ENCODE results near the gene RALGDS. TPM values are rescaled to one million over a fixed set of nuclear protein-coding genes. Genes with fewer than 3 reads are reported as not detected.

The RALGDS gene
- total and polyA plus RNA-seq, 2 of the 4 experiments (the other 2 are of a cell fraction), result 13.1 to 36.9 TPM

GRCh38 chr9:133168432-133168831 lies 47.4 kb upstream of the RALGDS start:
- WGBS, 2 experiments (ENCODE audit: extremely low coverage in 2 of 2, insufficient read length in 1 of 2), result no CpG with 5 or more reads among the region's 6 CpGs
- no peak overlapping the region for H2AK5ac ChIP-seq (ENCODE audit: low read depth, low read length)
- H4K5ac ChIP-seq (ENCODE audit: low read depth, low read length), result no peak overlapping the region
- no TSS peak for BruUV-seq (replicated peaks)
- in situ Hi-C loops (cut with MboI; ENCODE audit: low sequenced_read_pairs), result no loop called here
- no peaks in the 10 kb centered on the region; the same call in 1 of the 2 replicates for H4K20me1 ChIP-seq (ENCODE audit: insufficient read depth, low read length)
- no peak for TF ChIP-seq RCOR1 (IDR thresholded peaks at IDR 0.05; ENCODE audit: insufficient replicate concordance, low read length)
- TF ChIP-seq USF2 (IDR thresholded peaks at IDR 0.05; ENCODE audit: low read depth, low read length), result no peak
- TF ChIP-seq FOS (IDR thresholded peaks at IDR 0.05; ENCODE audit: low read depth, low read length), result no peak
- TF ChIP-seq RFX5 (IDR thresholded peaks at IDR 0.05; ENCODE audit: low read depth, low read length), result no peak
- no peak for TF ChIP-seq BHLHE40 (IDR thresholded peaks at IDR 0.05; ENCODE audit: low read depth, low read length)
- no peak for TF ChIP-seq MAZ (IDR thresholded peaks at IDR 0.05; ENCODE audit: borderline replicate concordance, low read depth, low read length)
- no peak for TF ChIP-seq CTCF (conservative IDR thresholded peaks at IDR 0.05; ENCODE audit: low read depth, low read length)
- no peak for TF ChIP-seq MXI1 (IDR thresholded peaks at IDR 0.05; ENCODE audit: borderline replicate concordance, low read depth, low read length)
- TF ChIP-seq CEBPB (IDR thresholded peaks at IDR 0.05; ENCODE audit: low read depth, low read length), result no peak
- TF ChIP-seq POLR2A (IDR thresholded peaks at IDR 0.05; ENCODE audit: low read depth, low read length), result no peak
- no peak for TF ChIP-seq CHD1 (IDR thresholded peaks at IDR 0.05; ENCODE audit: low read depth, low read length)
- TF ChIP-seq RAD21 (IDR thresholded peaks at IDR 0.05; ENCODE audit: low read length), result no peak
- no peak for TF ChIP-seq ELK1 (IDR thresholded peaks at IDR 0.05; ENCODE audit: borderline replicate concordance, low read depth, low read length)
- TF ChIP-seq NFE2L2 (IDR thresholded peaks at IDR 0.05; ENCODE audit: low read depth, low read length), result no peak
- TF ChIP-seq SMC3 (IDR thresholded peaks at IDR 0.05; ENCODE audit: low read depth, low read length), result no peak
- no peak overlapping the region for H2AK9ac ChIP-seq (replicated peaks; ENCODE audit: low read depth, low read length, poor library complexity)
- H3K18ac ChIP-seq (ENCODE audit: low read depth, low read length), result no peak overlapping the region
- intact Hi-C loops (cut with micrococcal nuclease), result no loop called here
- H3K27ac ChIP-seq (ENCODE audit: insufficient read depth, low read length), result no peak overlapping the region
- no peaks in the 10 kb centered on the region for H3K79me1 ChIP-seq (ENCODE audit: low read depth in 1 of 2, low read length in 2 of 2)
- H3K4me1 ChIP-seq (ENCODE audit: control insufficient read depth, insufficient read depth, low read length), result peaks cover 7% of the 10 kb centered on the region; the same call in 1 of the 2 replicates
- DNase-seq (no peak), ATAC-seq (ENCODE audit: low read depth) (no peak)
- H2BK20ac ChIP-seq (ENCODE audit: low read depth, low read length), result no peak overlapping the region
- H3K27me3 ChIP-seq (ENCODE audit: control insufficient read depth, insufficient read depth, low read length), result peaks cover 20% of the 10 kb centered on the region
- H3K9ac ChIP-seq (ENCODE audit: low read depth, low read length), result no peak overlapping the region
- H2BK15ac ChIP-seq (ENCODE audit: low read depth, low read length), result no peak overlapping the region
- no peaks in the 10 kb centered on the region for H3K36me3 ChIP-seq (ENCODE audit: control insufficient read depth, insufficient read depth, low read length)
- H4K91ac ChIP-seq (ENCODE audit: insufficient read depth, low read depth, low read length), result no peak overlapping the region
- no peak overlapping the region for H2AFZ ChIP-seq (replicated peaks; ENCODE audit: low read length, poor library complexity)
- H4K8ac ChIP-seq (ENCODE audit: low read depth in 2 of 2, low read length in 2 of 2), result no peak overlapping the region
- no peak overlapping the region for H3K23ac ChIP-seq (ENCODE audit: low read depth, low read length)
- no peak overlapping the region for H3K4me2 ChIP-seq (ENCODE audit: low read depth, low read length)
- H2BK120ac ChIP-seq (ENCODE audit: low read depth, low read length), result no peak overlapping the region
- no peak overlapping the region for H3K4me3 ChIP-seq (ENCODE audit: insufficient read depth, low read depth, low read length)
- no peak overlapping the region for H3K14ac ChIP-seq (replicated peaks; ENCODE audit: low read depth, low read length)
- no peak overlapping the region for H3K56ac ChIP-seq (ENCODE audit: extremely low read depth, insufficient read depth, low read length)
- no peaks in the 10 kb centered on the region for H3K9me3 ChIP-seq (ENCODE audit: control insufficient read depth, insufficient read depth, low read length)
- CTCF ChIA-PET, result interaction anchor here (0.9 kb wide), 1 partner anchor 9 kb away, joined by 5 read pairs; no protein-coding TSS in a partner anchor
- POLR2A ChIA-PET (ENCODE audit: unreplicated experiment), result no interaction called here
- H3K4ac ChIP-seq (ENCODE audit: low read depth, low read length), result no peak overlapping the region
- dilution Hi-C loops (cut with HindIII; ENCODE audit: low sequenced_read_pairs, unreplicated experiment), result no loop called here
- H2BK5ac ChIP-seq (ENCODE audit: low read depth, low read length, poor library complexity, severe bottlenecking), result no peak overlapping the region
- 0 out of 2 replicates have a peak, but pooled peaks cover 3% of the 10 kb centered on the region for H3K9me1 ChIP-seq (ENCODE audit: insufficient read depth, low read length)

Data from IMR-90 (cell line).